Hepatocyte (in vitro differentiated cells): ENCODE data around the gene CDK14.

Source experiments
- EZH2 ChIP-seq: fragments of 200-600 bp; sonication (generic); IDR thresholded peaks from 2 replicates; pipeline ENCODE4 v1.6.1; 2016; ENCODE audit warnings: antibody characterized with exemption, mild to moderate bottlenecking, borderline replicate concordance
- EZH2phosphoT487 ChIP-seq: fragments of 200-600 bp; sonication (generic); IDR thresholded peaks from one replicate; pipeline ENCODE4 v1.6.1; 2018; ENCODE audit warnings: antibody characterized with exemption, mild to moderate bottlenecking, low read depth, moderate library complexity; ENCODE audit not compliant: unreplicated experiment, severe bottlenecking
- TF ChIP-seq, protein P1 (sequence below): fragments of 200-600 bp; sonication (generic); IDR thresholded peaks from 2 replicates; pipeline ENCODE4 v1.5.1; 2016; ENCODE audit warnings: antibody characterized with exemption, mild to moderate bottlenecking; ENCODE audit not compliant: poor library complexity

DNA sequence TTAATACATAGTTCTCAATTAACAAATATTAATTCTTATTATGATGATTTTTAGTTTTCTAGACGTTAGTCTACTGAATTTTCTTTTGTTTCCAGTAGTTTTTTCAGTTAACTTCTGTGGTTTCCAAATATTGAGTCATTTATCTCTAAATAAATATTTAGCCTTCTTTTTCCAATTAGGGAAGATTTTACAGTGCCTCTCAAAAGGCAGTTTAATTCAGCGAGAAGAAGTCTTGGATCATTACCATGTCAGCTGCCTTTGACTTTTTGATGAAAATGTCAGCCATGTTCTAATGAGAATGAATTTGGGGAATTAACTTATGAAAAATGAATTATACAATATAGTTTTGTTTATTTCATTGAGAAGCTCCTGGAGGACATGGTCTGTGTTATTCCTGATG lies 90.0 kb downstream of the CDK14 start:
- TF ChIP-seq, protein P1, sequence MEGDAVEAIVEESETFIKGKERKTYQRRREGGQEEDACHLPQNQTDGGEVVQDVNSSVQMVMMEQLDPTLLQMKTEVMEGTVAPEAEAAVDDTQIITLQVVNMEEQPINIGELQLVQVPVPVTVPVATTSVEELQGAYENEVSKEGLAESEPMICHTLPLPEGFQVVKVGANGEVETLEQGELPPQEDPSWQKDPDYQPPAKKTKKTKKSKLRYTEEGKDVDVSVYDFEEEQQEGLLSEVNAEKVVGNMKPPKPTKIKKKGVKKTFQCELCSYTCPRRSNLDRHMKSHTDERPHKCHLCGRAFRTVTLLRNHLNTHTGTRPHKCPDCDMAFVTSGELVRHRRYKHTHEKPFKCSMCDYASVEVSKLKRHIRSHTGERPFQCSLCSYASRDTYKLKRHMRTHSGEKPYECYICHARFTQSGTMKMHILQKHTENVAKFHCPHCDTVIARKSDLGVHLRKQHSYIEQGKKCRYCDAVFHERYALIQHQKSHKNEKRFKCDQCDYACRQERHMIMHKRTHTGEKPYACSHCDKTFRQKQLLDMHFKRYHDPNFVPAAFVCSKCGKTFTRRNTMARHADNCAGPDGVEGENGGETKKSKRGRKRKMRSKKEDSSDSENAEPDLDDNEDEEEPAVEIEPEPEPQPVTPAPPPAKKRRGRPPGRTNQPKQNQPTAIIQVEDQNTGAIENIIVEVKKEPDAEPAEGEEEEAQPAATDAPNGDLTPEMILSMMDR, result no peak
- TF ChIP-seq EZH2 (no peak), EZH2phosphoT487 (no peak)
